ENCODE results near the gene FAM234A. TPM values are rescaled to one million over a fixed set of nuclear protein-coding genes. Genes with fewer than 3 reads are reported as not detected.

FAM234A gene
- total and polyA plus RNA-seq, 2 donors from 2014 or later = 65.3 to 109 TPM

DNA sequence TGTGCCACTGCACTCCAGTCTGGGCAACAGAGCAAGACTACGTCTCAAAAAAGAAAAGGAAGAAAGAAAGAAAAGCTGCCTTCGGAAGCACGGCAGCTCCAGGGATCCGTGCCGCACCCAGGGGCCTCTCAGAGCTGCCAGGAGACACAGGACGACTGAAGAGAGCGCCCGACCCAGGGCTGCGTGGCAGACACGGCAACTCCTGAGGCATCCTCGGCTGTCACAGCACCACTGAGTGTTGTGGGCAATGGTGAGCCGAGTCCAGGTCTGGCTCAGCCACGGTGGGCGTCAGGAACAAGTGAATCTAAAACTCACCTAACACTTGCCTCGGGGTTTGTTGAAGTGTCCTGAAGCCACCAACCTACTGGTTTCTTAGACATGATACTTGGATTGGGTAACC lies 77.1 kb downstream of the FAM234A start:
- no peak overlapping the region for H3K27ac ChIP-seq (ENCODE audit: low read depth in 2 of 2, low read length in 2 of 2)
- no peaks in the 10 kb centered on the region for H3K9me3 ChIP-seq (ENCODE audit: control insufficient read depth in 2 of 3, insufficient read depth in 1 of 3, low read length in 3 of 3)
- intact Hi-C loops (cut with DNase I) = no loop called here
- no peaks in the 10 kb centered on the region for H3K4me1 ChIP-seq (ENCODE audit: control insufficient read depth in 2 of 3, insufficient read depth in 2 of 3, low read depth in 1 of 3, low read length in 3 of 3)
- TF ChIP-seq, protein P1, sequence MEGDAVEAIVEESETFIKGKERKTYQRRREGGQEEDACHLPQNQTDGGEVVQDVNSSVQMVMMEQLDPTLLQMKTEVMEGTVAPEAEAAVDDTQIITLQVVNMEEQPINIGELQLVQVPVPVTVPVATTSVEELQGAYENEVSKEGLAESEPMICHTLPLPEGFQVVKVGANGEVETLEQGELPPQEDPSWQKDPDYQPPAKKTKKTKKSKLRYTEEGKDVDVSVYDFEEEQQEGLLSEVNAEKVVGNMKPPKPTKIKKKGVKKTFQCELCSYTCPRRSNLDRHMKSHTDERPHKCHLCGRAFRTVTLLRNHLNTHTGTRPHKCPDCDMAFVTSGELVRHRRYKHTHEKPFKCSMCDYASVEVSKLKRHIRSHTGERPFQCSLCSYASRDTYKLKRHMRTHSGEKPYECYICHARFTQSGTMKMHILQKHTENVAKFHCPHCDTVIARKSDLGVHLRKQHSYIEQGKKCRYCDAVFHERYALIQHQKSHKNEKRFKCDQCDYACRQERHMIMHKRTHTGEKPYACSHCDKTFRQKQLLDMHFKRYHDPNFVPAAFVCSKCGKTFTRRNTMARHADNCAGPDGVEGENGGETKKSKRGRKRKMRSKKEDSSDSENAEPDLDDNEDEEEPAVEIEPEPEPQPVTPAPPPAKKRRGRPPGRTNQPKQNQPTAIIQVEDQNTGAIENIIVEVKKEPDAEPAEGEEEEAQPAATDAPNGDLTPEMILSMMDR (IDR thresholded peaks at IDR 0.05; ENCODE audit: borderline replicate concordance, extremely low read depth, insufficient read depth) = no peak
- H3K4me3 ChIP-seq (ENCODE audit: low read length in 3 of 3) = no peak overlapping the region
- H3K27me3 ChIP-seq (ENCODE audit: control insufficient read depth, insufficient read depth, low read length) = no peaks in the 10 kb centered on the region
- no peak overlapping the region for H3K9ac ChIP-seq (ENCODE audit: low read length in 3 of 3)
- no peak for FAIRE-seq
- DNase-seq = no peak
- H3K36me3 ChIP-seq (ENCODE audit: control insufficient read depth in 2 of 3, insufficient read depth in 3 of 3, low read length in 3 of 3) = peaks cover 0 to 18% (median 18%) of the 10 kb centered on the region in 3 donors

DNA sequence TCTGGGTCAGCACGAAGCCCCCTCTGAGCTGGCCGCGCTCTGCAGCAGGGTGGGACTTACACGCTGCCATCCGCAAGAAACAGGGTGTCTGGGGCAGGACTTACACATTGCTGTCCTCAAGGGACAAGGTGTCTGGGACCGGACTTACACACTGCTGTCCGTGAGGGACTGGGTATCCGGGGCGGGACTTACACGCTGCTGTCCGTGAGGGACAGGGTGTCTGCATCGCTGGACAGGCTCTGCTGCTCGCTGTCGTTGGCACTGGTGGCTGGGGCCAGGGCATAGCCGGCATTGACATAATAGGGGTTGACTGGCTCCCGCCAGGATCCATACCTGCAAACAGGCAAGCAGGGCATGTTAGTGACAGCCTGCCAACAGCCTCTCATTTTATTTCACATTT lies 79.7 kb downstream of the FAM234A start:
- no peak for FAIRE-seq
- TF ChIP-seq, protein P1 (IDR thresholded peaks at IDR 0.05; ENCODE audit: borderline replicate concordance, extremely low read depth, insufficient read depth) = no peak
- H3K27ac ChIP-seq (ENCODE audit: low read depth in 2 of 2, low read length in 2 of 2) = no peak overlapping the region

DNA sequence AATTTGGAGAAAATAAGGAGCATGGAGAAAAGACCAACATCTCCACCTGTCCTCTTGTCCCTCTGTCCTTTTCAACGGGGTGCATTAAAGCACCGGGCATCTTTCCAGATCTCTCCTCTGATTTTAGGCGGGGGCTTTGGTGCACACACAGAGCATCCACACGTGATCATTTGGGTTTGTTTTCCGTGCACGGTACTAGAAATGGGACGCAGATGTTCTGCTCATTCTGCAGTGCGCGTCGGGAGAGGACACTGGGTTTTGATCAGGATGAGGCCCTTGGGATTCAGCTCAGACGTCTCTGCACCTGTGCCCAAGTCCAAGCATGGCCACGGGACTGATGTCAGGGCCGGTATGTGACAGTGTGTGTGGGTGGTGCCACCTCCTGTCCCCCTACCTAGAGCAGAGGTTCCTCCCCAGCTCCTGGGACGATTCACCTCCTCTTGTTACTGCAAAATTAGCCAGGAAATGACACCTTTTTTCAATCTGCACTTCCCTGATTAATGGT lies 80.2 kb downstream of the FAM234A start:
- Histone ChIP-seq H3K27me3 (ENCODE audit: control insufficient read depth, insufficient read depth, low read length) (no peaks in the 10 kb centered on the region), H3K9ac (ENCODE audit: low read length in 3 of 3) (no peak overlapping the region), H3K36me3 (ENCODE audit: control insufficient read depth in 2 of 3, insufficient read depth in 3 of 3, low read length in 3 of 3) (peaks cover 0 to 14% (median 7%) of the 10 kb centered on the region in 3 donors), H3K4me1 (ENCODE audit: control insufficient read depth in 2 of 3, insufficient read depth in 2 of 3, low read depth in 1 of 3, low read length in 3 of 3) (no peaks in the 10 kb centered on the region), H3K9me3 (ENCODE audit: control insufficient read depth in 2 of 3, insufficient read depth in 1 of 3, low read length in 3 of 3) (no peaks in the 10 kb centered on the region), H3K27ac (ENCODE audit: low read depth in 2 of 2, low read length in 2 of 2) (no peak overlapping the region), H3K4me3 (ENCODE audit: low read length in 3 of 3) (no peak overlapping the region)
- no peak for DNase-seq
- no peak for FAIRE-seq
- TF ChIP-seq, protein P1 (IDR thresholded peaks at IDR 0.05; ENCODE audit: borderline replicate concordance, extremely low read depth, insufficient read depth) = no peak
- intact Hi-C loops (cut with DNase I) = no loop called here

More for the DNA sequence above, 79.7 kb downstream of the FAM234A start:
- no peaks in the 10 kb centered on the region for H3K4me1 ChIP-seq (ENCODE audit: control insufficient read depth in 2 of 3, insufficient read depth in 2 of 3, low read depth in 1 of 3, low read length in 3 of 3)
- no peaks in the 10 kb centered on the region for H3K27me3 ChIP-seq (ENCODE audit: control insufficient read depth, insufficient read depth, low read length)
- peaks cover 0 to 14% (median 10%) of the 10 kb centered on the region in 3 donors for H3K36me3 ChIP-seq (ENCODE audit: control insufficient read depth in 2 of 3, insufficient read depth in 3 of 3, low read length in 3 of 3)
- intact Hi-C loops (cut with DNase I) = no loop called here
- H3K9ac ChIP-seq (ENCODE audit: low read length in 3 of 3) = no peak overlapping the region
- no peak overlapping the region for H3K4me3 ChIP-seq (ENCODE audit: low read length in 3 of 3)
- no peak for DNase-seq
- H3K9me3 ChIP-seq (ENCODE audit: control insufficient read depth in 2 of 3, insufficient read depth in 1 of 3, low read length in 3 of 3) = no peaks in the 10 kb centered on the region

Other genes starting within 250 kb of the FAM234A start
- gene POLR3K, start 181.2 kb upstream of the FAM234A start, total RNA-seq = 8.8 TPM
- gene POLR3K, start 181.2 kb upstream of the FAM234A start, polyA plus RNA-seq (ENCODE audit: insufficient read depth, low read depth, low replicate concordance) = 18.5 TPM
- gene SNRNP25, start 181.0 kb upstream of the FAM234A start, total RNA-seq = 14.7 TPM
- gene SNRNP25, start 181.0 kb upstream of the FAM234A start, polyA plus RNA-seq (ENCODE audit: insufficient read depth, low read depth, low replicate concordance) = 60.3 TPM
- gene RHBDF1, start 162.2 kb upstream of the FAM234A start, total RNA-seq = 33.1 TPM
- 12.0 TPM for gene RHBDF1, start 162.2 kb upstream of the FAM234A start, polyA plus RNA-seq (ENCODE audit: insufficient read depth, low read depth, low replicate concordance)
- 40.8 TPM for gene MPG, start 156.6 kb upstream of the FAM234A start, total RNA-seq
- 54.3 TPM for gene MPG, start 156.6 kb upstream of the FAM234A start, polyA plus RNA-seq (ENCODE audit: insufficient read depth, low read depth, low replicate concordance)
- gene NPRL3, start 96.1 kb upstream of the FAM234A start, total RNA-seq = 37.8 TPM
- gene NPRL3, start 96.1 kb upstream of the FAM234A start, polyA plus RNA-seq (ENCODE audit: insufficient read depth, low read depth, low replicate concordance) = 21.3 TPM
- gene HBZ, start 82.2 kb upstream of the FAM234A start, total RNA-seq = not detected
- not detected for gene HBZ, start 82.2 kb upstream of the FAM234A start, polyA plus RNA-seq (ENCODE audit: insufficient read depth, low read depth, low replicate concordance)
- not detected for gene HBM, start 68.8 kb upstream of the FAM234A start, total RNA-seq
- not detected for gene HBM, start 68.8 kb upstream of the FAM234A start, polyA plus RNA-seq (ENCODE audit: insufficient read depth, low read depth, low replicate concordance)
- gene HBA2, start 61.9 kb upstream of the FAM234A start, total RNA-seq = 33.9 TPM
- gene HBA2, start 61.9 kb upstream of the FAM234A start, polyA plus RNA-seq (ENCODE audit: insufficient read depth, low read depth, low replicate concordance) = 11.1 TPM
- 41.1 TPM for gene HBA1, start 58.1 kb upstream of the FAM234A start, total RNA-seq
- gene HBA1, start 58.1 kb upstream of the FAM234A start, polyA plus RNA-seq (ENCODE audit: insufficient read depth, low read depth, low replicate concordance) = 2.6 TPM
- gene HBQ1, start 54.4 kb upstream of the FAM234A start, total RNA-seq = not detected
- not detected for gene HBQ1, start 54.4 kb upstream of the FAM234A start, polyA plus RNA-seq (ENCODE audit: insufficient read depth, low read depth, low replicate concordance)
- 72.0 TPM for gene LUC7L, start 5.4 kb upstream of the FAM234A start, total RNA-seq
- 56.3 TPM for gene LUC7L, start 5.4 kb upstream of the FAM234A start, polyA plus RNA-seq (ENCODE audit: insufficient read depth, low read depth, low replicate concordance)
- gene RGS11, start 41.1 kb downstream of the FAM234A start, total RNA-seq = 5.9 TPM
- gene RGS11, start 41.1 kb downstream of the FAM234A start, polyA plus RNA-seq (ENCODE audit: insufficient read depth, low read depth, low replicate concordance) = 2.5 TPM
- gene ARHGDIG, start 45.8 kb downstream of the FAM234A start, total RNA-seq = 0.88 TPM
- gene ARHGDIG, start 45.8 kb downstream of the FAM234A start, polyA plus RNA-seq (ENCODE audit: insufficient read depth, low read depth, low replicate concordance) = not detected
- gene PDIA2, start 48.3 kb downstream of the FAM234A start, total RNA-seq = not detected
- not detected for gene PDIA2, start 48.3 kb downstream of the FAM234A start, polyA plus RNA-seq (ENCODE audit: insufficient read depth, low read depth, low replicate concordance)
- 24.6 TPM for gene AXIN1, start 117.9 kb downstream of the FAM234A start, total RNA-seq
- 9.7 TPM for gene AXIN1, start 117.9 kb downstream of the FAM234A start, polyA plus RNA-seq (ENCODE audit: insufficient read depth, low read depth, low replicate concordance)
- 59.1 TPM for gene MRPL28, start 135.7 kb downstream of the FAM234A start, total RNA-seq
- 201 TPM for gene MRPL28, start 135.7 kb downstream of the FAM234A start, polyA plus RNA-seq (ENCODE audit: insufficient read depth, low read depth, low replicate concordance)
- 65.0 TPM for gene PGAP6, start 147.2 kb downstream of the FAM234A start, total RNA-seq
- gene PGAP6, start 147.2 kb downstream of the FAM234A start, polyA plus RNA-seq (ENCODE audit: insufficient read depth, low read depth, low replicate concordance) = 144 TPM
- gene NME4, start 162.4 kb downstream of the FAM234A start, total RNA-seq = 56.6 TPM
- 100 TPM for gene NME4, start 162.4 kb downstream of the FAM234A start, polyA plus RNA-seq (ENCODE audit: insufficient read depth, low read depth, low replicate concordance)
- gene DECR2, start 167.1 kb downstream of the FAM234A start, total RNA-seq = 23.8 TPM
- 58.9 TPM for gene DECR2, start 167.1 kb downstream of the FAM234A start, polyA plus RNA-seq (ENCODE audit: insufficient read depth, low read depth, low replicate concordance)
- 84.9 TPM for gene RAB11FIP3, start 190.8 kb downstream of the FAM234A start, total RNA-seq
- gene RAB11FIP3, start 190.8 kb downstream of the FAM234A start, polyA plus RNA-seq (ENCODE audit: insufficient read depth, low read depth, low replicate concordance) = 162 TPM